PC-9 (cell line): ENCODE data around the gene HID1. TPM values are rescaled to one million over a fixed set of nuclear protein-coding genes. Genes with fewer than 3 reads are reported as not detected.

ENCODE experiments used
- BruUV-seq: library from RNA; stranded (reverse); fragments of 400-500 nt; replicated peaks from 2 replicates; lab custom pipeline; 2021; lab: Mats Ljungman, UMichigan
- CTCF ChIA-PET: fragments of 300-600 bp; sonication (Branson Sonifier 250); formaldehyde crosslinking; loops from one replicate; lab custom pipeline; 2022; ENCODE audit warnings: antibody characterized with exemption; lab: Charles Lee
- POLR2A ChIA-PET: fragments of 300-600 bp; sonication (Branson Sonifier 250); formaldehyde crosslinking; loops from one replicate; lab custom pipeline; 2022; ENCODE audit warnings: antibody characterized with exemption; ENCODE audit not compliant: unreplicated experiment; lab: Charles Lee
- DNase-seq, 2 experiments: peaks; one replicate each; pipeline versions ENCODE4 v3.0.0 to v3.0.0-alpha.2; 2015 to 2022; ENCODE audit warnings: mixed read lengths in 1 of 2
- H2AFZ ChIP-seq: fragments of 200-600 bp; sonication (generic); 2 replicates; pipeline ENCODE4 v1.8.1; 2017; ENCODE audit warnings: antibody characterized with exemption
- H3F3A ChIP-seq: fragments of 200-600 bp; sonication (generic); 2 replicates; pipeline ENCODE4 v1.8.1; 2017; ENCODE audit warnings: antibody characterized with exemption, mild to moderate bottlenecking, low read depth; ENCODE audit not compliant: insufficient read depth
- H3K27ac ChIP-seq: fragments of 200-600 bp; sonication (generic); 2 replicates; pipeline ENCODE4 v1.6.1; 2016; ENCODE audit warnings: mixed run types
- H3K27me3 ChIP-seq: fragments of 200-600 bp; sonication (generic); 2 replicates; pipeline ENCODE4 v1.6.1; 2016; ENCODE audit warnings: low read depth, mixed run types; ENCODE audit not compliant: insufficient read depth
- H3K36me3 ChIP-seq: fragments of 200-600 bp; sonication (generic); 2 replicates; pipeline ENCODE4 v1.6.1; 2016; ENCODE audit warnings: low read depth, mixed run types
- H3K4me1 ChIP-seq: fragments of 200-600 bp; sonication (generic); replicated peaks from 2 replicates; pipeline ENCODE4 v1.6.1; 2016; ENCODE audit warnings: mixed run types; ENCODE audit not compliant: insufficient read depth
- H3K4me2 ChIP-seq: fragments of 200-600 bp; sonication (generic); 2 replicates; pipeline ENCODE4 v1.6.1; 2017; ENCODE audit warnings: mixed run types
- H3K4me3 ChIP-seq: fragments of 200-600 bp; sonication (generic); 2 replicates; pipeline ENCODE4 v1.6.1; 2016; ENCODE audit warnings: mixed run types
- H3K79me2 ChIP-seq: fragments of 200-600 bp; sonication (generic); 2 replicates; pipeline ENCODE4 v1.6.1; 2017; ENCODE audit warnings: low read depth, mixed run types
- H3K9me2 ChIP-seq: fragments of 200-600 bp; sonication (generic); 2 replicates; pipeline ENCODE4 v1.8.1; 2017; ENCODE audit warnings: mild to moderate bottlenecking; ENCODE audit not compliant: insufficient read depth
- H3K9me3 ChIP-seq: fragments of 200-600 bp; sonication (generic); 2 replicates; pipeline ENCODE4 v1.8.1; 2016; ENCODE audit warnings: low read depth; ENCODE audit not compliant: insufficient read depth
- H4K20me1 ChIP-seq: fragments of 200-600 bp; sonication (generic); 2 replicates; pipeline ENCODE4 v1.8.1; 2017; ENCODE audit not compliant: insufficient read depth
- EZH2 ChIP-seq: fragments of 200-600 bp; sonication (generic); IDR thresholded peaks from 2 replicates; pipeline ENCODE4 v1.8.0; 2017; ENCODE audit warnings: antibody characterized with exemption, low read depth
- intact Hi-C: fragments of 100-400 bp; cut with micrococcal nuclease; formaldehyde crosslinking; loops from one replicate; pipeline ENCODE4 v1.10.0; 2022; ENCODE audit not compliant: unreplicated experiment
- total RNA-seq: library from RNA; stranded (reverse); gene quantifications from 2 replicates; pipeline ENCODE4 v1.2.3, GENCODE V29; 2021
- TF ChIP-seq, protein P1 (sequence below): fragments of 200-600 bp; sonication (generic); conservative IDR thresholded peaks from 2 replicates; pipeline ENCODE4 v1.6.1; 2017; ENCODE audit warnings: mixed run types, antibody characterized with exemption, mild to moderate bottlenecking, moderate library complexity

Gene HID1
- total RNA-seq, 1 experiment from 2014 or later, result 32.1 TPM

DNA sequence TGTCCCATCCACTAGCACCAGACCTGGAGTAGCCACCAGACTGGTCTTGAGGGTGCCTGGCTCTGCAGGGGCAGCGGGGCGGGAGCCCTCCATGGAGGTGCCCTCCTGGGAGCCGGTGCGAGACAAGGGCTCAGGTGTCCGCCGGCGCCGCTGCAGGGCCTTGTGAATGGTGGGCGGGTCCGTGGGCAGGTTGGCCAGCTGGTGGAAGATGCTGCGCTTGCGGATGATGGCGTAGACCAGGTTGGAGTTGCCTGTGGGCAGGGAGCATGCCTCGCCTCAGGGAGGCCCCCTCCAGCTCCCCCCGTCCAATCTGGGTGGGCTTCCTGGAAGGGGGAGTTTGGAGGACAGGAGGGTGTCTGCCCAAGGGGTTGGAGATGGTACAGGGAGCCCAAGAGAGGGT, 18.4 kb downstream of the HID1 start:
- DNase-seq, result no peak
- Histone ChIP-seq H3K9me3 (no peaks in the 10 kb centered on the region), H3K4me1 (peaks cover 7% of the 10 kb centered on the region; the same call in 1 of the 2 replicates), H3K4me2 (no peak overlapping the region), H4K20me1 (no peaks in the 10 kb centered on the region), H3K27me3 (no peaks in the 10 kb centered on the region), H2AFZ (no peak overlapping the region), H3K27ac (no peak overlapping the region), H3K79me2 (no peaks in the 10 kb centered on the region), H3F3A (peaks cover 3% of the 10 kb centered on the region; the same call in 1 of the 2 replicates), H3K4me3 (no peak overlapping the region), H3K9me2 (no peaks in the 10 kb centered on the region), H3K36me3 (0 out of 2 replicates have a peak, but pooled peaks cover 4% of the 10 kb centered on the region)
- POLR2A ChIA-PET, result no interaction called here
- CTCF ChIA-PET, result no interaction called here
- BruUV-seq, result no TSS peak
- TF ChIP-seq, protein P1, sequence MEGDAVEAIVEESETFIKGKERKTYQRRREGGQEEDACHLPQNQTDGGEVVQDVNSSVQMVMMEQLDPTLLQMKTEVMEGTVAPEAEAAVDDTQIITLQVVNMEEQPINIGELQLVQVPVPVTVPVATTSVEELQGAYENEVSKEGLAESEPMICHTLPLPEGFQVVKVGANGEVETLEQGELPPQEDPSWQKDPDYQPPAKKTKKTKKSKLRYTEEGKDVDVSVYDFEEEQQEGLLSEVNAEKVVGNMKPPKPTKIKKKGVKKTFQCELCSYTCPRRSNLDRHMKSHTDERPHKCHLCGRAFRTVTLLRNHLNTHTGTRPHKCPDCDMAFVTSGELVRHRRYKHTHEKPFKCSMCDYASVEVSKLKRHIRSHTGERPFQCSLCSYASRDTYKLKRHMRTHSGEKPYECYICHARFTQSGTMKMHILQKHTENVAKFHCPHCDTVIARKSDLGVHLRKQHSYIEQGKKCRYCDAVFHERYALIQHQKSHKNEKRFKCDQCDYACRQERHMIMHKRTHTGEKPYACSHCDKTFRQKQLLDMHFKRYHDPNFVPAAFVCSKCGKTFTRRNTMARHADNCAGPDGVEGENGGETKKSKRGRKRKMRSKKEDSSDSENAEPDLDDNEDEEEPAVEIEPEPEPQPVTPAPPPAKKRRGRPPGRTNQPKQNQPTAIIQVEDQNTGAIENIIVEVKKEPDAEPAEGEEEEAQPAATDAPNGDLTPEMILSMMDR, result no peak
- no peak for TF ChIP-seq EZH2
- intact Hi-C loops, result loop anchor here (10.0 kb wide), 1 partner anchor 179 kb away; the partner anchor contains the start of gene NAT9

DNA sequence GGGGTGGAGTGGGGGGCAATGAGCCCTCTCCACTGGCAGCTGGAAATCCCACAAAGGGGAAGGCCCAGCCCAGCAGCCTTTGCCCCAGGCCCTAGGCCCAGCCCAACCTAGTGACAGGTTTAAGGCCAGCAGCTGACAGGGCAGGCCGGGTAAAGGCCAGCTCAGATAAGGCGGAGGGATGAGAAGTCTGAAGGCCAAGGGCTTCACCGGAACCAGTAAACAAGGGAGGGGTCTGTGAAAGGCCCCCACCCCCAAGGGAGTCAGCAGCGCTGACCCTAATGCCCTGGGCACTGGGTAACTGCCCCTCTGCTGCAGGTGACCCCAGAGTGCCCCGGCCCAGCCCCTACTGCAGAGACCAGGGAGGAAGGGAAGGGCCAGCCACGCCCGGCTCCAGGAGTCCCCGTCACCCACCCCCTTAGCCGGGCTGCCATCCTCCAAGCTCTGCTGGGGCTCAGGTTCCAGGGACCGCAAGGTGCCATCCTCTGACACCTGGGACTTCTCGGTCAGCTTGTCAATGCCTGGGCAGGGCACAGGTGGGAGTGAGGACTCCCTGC, 19.3 kb downstream of the HID1 start:
- intact Hi-C loops, result loop anchor here (10.0 kb wide), 1 partner anchor 178 kb away; the partner anchor contains the start of gene NAT9
- peaks cover 7% of the 10 kb centered on the region; the same call in 1 of the 2 replicates for H3K4me1 ChIP-seq
- no peak overlapping the region for H3K4me3 ChIP-seq
- CTCF ChIA-PET, result interaction anchor here (0.5 kb wide), 1 partner anchor 361 kb away, joined by 4 read pairs; the partner anchor contains the start of gene CD300LD
- H3K79me2 ChIP-seq, result no peaks in the 10 kb centered on the region
- no peaks in the 10 kb centered on the region for H3K9me2 ChIP-seq
- no peaks in the 10 kb centered on the region for H4K20me1 ChIP-seq
- no peak overlapping the region for H3K4me2 ChIP-seq
- H3K27me3 ChIP-seq, result no peaks in the 10 kb centered on the region
- POLR2A ChIA-PET, result no interaction called here
- H3K9me3 ChIP-seq, result no peaks in the 10 kb centered on the region
- no peak overlapping the region for H3K27ac ChIP-seq
- no peak for TF ChIP-seq EZH2
- TF ChIP-seq, protein P1, result no peak
- H2AFZ ChIP-seq, result no peak overlapping the region
- no peak for DNase-seq
- BruUV-seq, result no TSS peak
- H3K36me3 ChIP-seq, result 0 out of 2 replicates have a peak, but pooled peaks cover 4% of the 10 kb centered on the region
- peaks cover 3% of the 10 kb centered on the region; the same call in 1 of the 2 replicates for H3F3A ChIP-seq

DNA sequence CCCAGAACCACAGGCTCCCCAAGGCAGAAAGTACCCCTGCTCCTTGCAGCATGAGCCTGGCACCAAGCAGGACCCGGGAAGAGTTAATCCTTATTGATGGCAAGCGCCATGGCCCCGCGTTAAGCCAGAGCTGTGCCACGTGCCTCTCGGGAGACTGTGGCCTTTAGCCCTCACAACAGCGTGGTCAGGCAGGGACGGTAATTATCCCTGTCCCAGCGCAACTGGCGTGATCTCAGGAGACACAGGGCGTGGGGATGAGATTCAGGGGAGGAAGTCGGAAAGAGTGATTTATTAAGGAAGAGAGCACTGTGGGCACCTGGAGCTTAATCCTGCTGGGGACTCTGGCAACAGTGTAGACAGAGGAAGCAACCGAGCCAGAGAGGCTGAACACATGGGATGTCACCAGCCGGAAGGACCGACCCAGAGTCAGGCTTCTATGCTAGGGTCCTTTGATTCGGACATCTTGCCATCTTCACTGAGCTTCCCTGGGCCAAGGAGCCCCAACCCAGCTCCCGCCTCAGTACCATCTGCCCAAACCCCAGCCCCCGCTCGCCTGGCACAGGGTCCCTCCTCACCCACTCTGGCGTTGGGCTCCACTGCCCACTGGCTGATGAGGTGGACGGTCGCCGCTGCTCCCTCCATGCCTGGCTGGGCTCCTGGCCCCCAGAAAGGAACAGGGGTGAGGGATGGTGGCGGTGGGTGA, 20.0 kb downstream of the HID1 start:
- Histone ChIP-seq H3K36me3 (0 out of 2 replicates have a peak, but pooled peaks cover 4% of the 10 kb centered on the region), H3K4me3 (no peak overlapping the region), H2AFZ (no peak overlapping the region), H3K27me3 (no peaks in the 10 kb centered on the region), H3F3A (peaks cover 3% of the 10 kb centered on the region; the same call in 1 of the 2 replicates), H3K9me3 (no peaks in the 10 kb centered on the region), H3K79me2 (no peaks in the 10 kb centered on the region), H3K9me2 (no peaks in the 10 kb centered on the region), H3K27ac (no peak overlapping the region), H4K20me1 (no peaks in the 10 kb centered on the region), H3K4me2 (no peak overlapping the region), H3K4me1 (peaks cover 7% of the 10 kb centered on the region; the same call in 1 of the 2 replicates)
- ChIA-PET CTCF (interaction anchor here (0.5 kb wide), 1 partner anchor 361 kb away, joined by 4 read pairs; the partner anchor contains the start of gene CD300LD), POLR2A (interaction anchor here (0.5 kb wide), 1 partner anchor 29 kb away, joined by 4 read pairs; no protein-coding TSS in a partner anchor)
- TF ChIP-seq, protein P1, result no peak
- TF ChIP-seq EZH2, result no peak
- intact Hi-C loops, result loop anchor here (10.0 kb wide), 1 partner anchor 178 kb away; the partner anchor contains the start of gene NAT9
- BruUV-seq, result no TSS peak
- DNase-seq, result no peak
